Ecto neural progenitor cell (in vitro differentiated cells): ENCODE measurements around the gene MFAP4.

ENCODE experiments used
- DNase-seq: peaks from one replicate; pipeline ENCODE4 v3.0.0-alpha.2; 2018; ENCODE audit warnings: low spot score

The MFAP4 gene

GRCh38 chr17:19410091-19410490 lies 23.1 kb upstream of the MFAP4 start:
- DNase-seq: no peak

- DNase-seq: no peak
These were observed 22.5 kb upstream of the MFAP4 start for GRCh38 chr17:19409509-19409908.

GRCh38 chr17:19409066-19409465 lies 22.1 kb upstream of the MFAP4 start:
- no peak for DNase-seq

- DNase-seq: no peak
These were observed 21.3 kb upstream of the MFAP4 start for GRCh38 chr17:19408346-19408710.

- no peak for DNase-seq
These were observed 20.8 kb upstream of the MFAP4 start for GRCh38 chr17:19407601-19408345.

- DNase-seq: no peak
These were observed 18.1 kb upstream of the MFAP4 start for GRCh38 chr17:19405114-19405513.

GRCh38 chr17:19404264-19404663 lies 17.3 kb upstream of the MFAP4 start:
- no peak for DNase-seq

- DNase-seq: no peak
These were observed 16.0 kb upstream of the MFAP4 start for GRCh38 chr17:19403021-19403420.

- no peak for DNase-seq
These were observed 15.2 kb upstream of the MFAP4 start for GRCh38 chr17:19402171-19402570.

GRCh38 chr17:19401321-19402010 lies 14.5 kb upstream of the MFAP4 start:
- DNase-seq: no peak

- DNase-seq: no peak
These were observed 12.9 kb upstream of the MFAP4 start for GRCh38 chr17:19399750-19400450.

- DNase-seq: no peak
These were observed 11.6 kb upstream of the MFAP4 start for GRCh38 chr17:19398301-19399181.

- no peak for DNase-seq
These were observed 10.6 kb upstream of the MFAP4 start for GRCh38 chr17:19397556-19398041.

GRCh38 chr17:19392303-19392702 lies 5.3 kb upstream of the MFAP4 start:
- no peak for DNase-seq

GRCh38 chr17:19391432-19391831 lies 4.4 kb upstream of the MFAP4 start:
- DNase-seq: no peak

- no peak for DNase-seq
These were observed 4.0 kb upstream of the MFAP4 start for GRCh38 chr17:19390951-19391350.

GRCh38 chr17:19388791-19389785 lies 2.1 kb upstream of the MFAP4 start:
- no peak for DNase-seq

GRCh38 chr17:19387921-19388521 lies 1.0 kb upstream of the MFAP4 start:
- no peak for DNase-seq

- DNase-seq: no peak
These were observed 700 bp downstream of the MFAP4 start for GRCh38 chr17:19386051-19386929.
